ENCODE data around the gene RANBP17. TPM values are rescaled to one million over a fixed set of nuclear protein-coding genes. Genes with fewer than 3 reads are reported as not detected.

Gene RANBP17
- 10 to 100 TPM; 26.6 to 28.0 TPM for total RNA-seq
- polyA plus RNA-seq (2013, experiment 1 of 2): 10.4 TPM
- polyA plus RNA-seq (2013, experiment 2 of 2): 13.1 TPM
- long read RNA-seq, experiment 1, partial matches to known transcripts: 2 of 5 reads
- long read RNA-seq, experiment 1, other reads (novel, unspliced or antisense): 3 of 5 reads
- long read RNA-seq, experiment 2, partial matches to known transcripts: 7 of 22 reads
- long read RNA-seq, experiment 2, other reads (novel, unspliced or antisense): 15 of 22 reads
- long read RNA-seq, experiment 3, full-length matches to known transcripts: 16 of 45 reads
- long read RNA-seq, experiment 3, partial matches to known transcripts: 11 of 45 reads
- long read RNA-seq, experiment 3, other reads (novel, unspliced or antisense): 18 of 45 reads
- long read RNA-seq, experiment 4, partial matches to known transcripts: 0 of 5 reads
- long read RNA-seq, experiment 4, other reads (novel, unspliced or antisense): 2 of 5 reads

GRCh38 chr5:170861917-170862766 lies at the start of gene RANBP17:
TSS of gene RANBP17 (plus strand) at chr5:170862018.
- Mint-ChIP-seq H3K27me3 (ENCODE audit: insufficient read depth) (peaks cover 15% of the 10 kb centered on the region), H3K4me1 (peaks cover 25% of the 10 kb centered on the region), H3K36me3 (ENCODE audit: low read depth) (peaks cover 16% of the 10 kb centered on the region), H3K9me3 (peaks cover 17% of the 10 kb centered on the region), H3K27ac (peak within 1 kb of the TSS; percentile 82), H3K4me3 (peak within 1 kb of the TSS; percentile 75)
- Histone ChIP-seq H3K27ac (ENCODE audit: low read depth, low read length) (peak within 1 kb of the TSS; percentile 57), H3K4me3 (ENCODE audit: low read length) (peak within 1 kb of the TSS; percentile 90), H3K4me1 (ENCODE audit: control insufficient read depth, insufficient read depth, low read length) (peaks cover 6% of the 10 kb centered on the region), H3K9ac (ENCODE audit: extremely low read depth, low read length, poor library complexity, severe bottlenecking) (peak within 1 kb of the TSS; percentile 67), H3K9me3 (ENCODE audit: control insufficient read depth, low read length) (peaks cover 20% of the 10 kb centered on the region), H3K27me3 (ENCODE audit: control insufficient read depth, insufficient read depth, low read length, poor library complexity, severe bottlenecking) (no peaks in the 10 kb centered on the region), H3K36me3 (ENCODE audit: control insufficient read depth, insufficient read depth, low read length) (no peaks in the 10 kb centered on the region)
- 0% methylated on average over 39 to 102 of the region's 102 CpGs for WGBS, 2 experiments (ENCODE audit: insufficient coverage in 1 of 2, insufficient read length in 1 of 2)
- DNase-seq: peak; percentile 85
- no peak for TF ChIP-seq CTCF (conservative IDR thresholded peaks at IDR 0.05)

- no peak overlapping the region for H3K9ac ChIP-seq (ENCODE audit: extremely low read depth, low read length, poor library complexity, severe bottlenecking)
- H3K4me1 Mint-ChIP-seq: no peaks in the 10 kb centered on the region
- TF ChIP-seq CTCF (conservative IDR thresholded peaks at IDR 0.05): no peak
- no peak overlapping the region for H3K27ac Mint-ChIP-seq
- no peaks in the 10 kb centered on the region for H3K4me1 ChIP-seq (ENCODE audit: control insufficient read depth, insufficient read depth, low read length)
- no peaks in the 10 kb centered on the region for H3K27me3 ChIP-seq (ENCODE audit: control insufficient read depth, insufficient read depth, low read length, poor library complexity, severe bottlenecking)
- no peaks in the 10 kb centered on the region for H3K36me3 ChIP-seq (ENCODE audit: control insufficient read depth, insufficient read depth, low read length)
- H3K9me3 ChIP-seq (ENCODE audit: control insufficient read depth, low read length): no peaks in the 10 kb centered on the region
- no peaks in the 10 kb centered on the region for H3K36me3 Mint-ChIP-seq (ENCODE audit: low read depth)
- H3K27me3 Mint-ChIP-seq (ENCODE audit: insufficient read depth): no peaks in the 10 kb centered on the region
- 95 to 98% methylated on average over 5 of the region's 5 CpGs for WGBS, 2 experiments (ENCODE audit: insufficient coverage in 1 of 2, insufficient read length in 1 of 2)
- no peak for DNase-seq
- H3K27ac ChIP-seq (ENCODE audit: low read depth, low read length): no peak overlapping the region
- no peak overlapping the region for H3K4me3 Mint-ChIP-seq
- no peaks in the 10 kb centered on the region for H3K9me3 Mint-ChIP-seq
- no peak overlapping the region for H3K4me3 ChIP-seq (ENCODE audit: low read length)
Observed at GRCh38 chr5:170813231-170813630, 48.6 kb upstream of the RANBP17 start.

GRCh38 chr5:170817195-170817594 lies 44.6 kb upstream of the RANBP17 start:
- no peaks in the 10 kb centered on the region for H3K36me3 Mint-ChIP-seq (ENCODE audit: low read depth)
- no peak for TF ChIP-seq CTCF (conservative IDR thresholded peaks at IDR 0.05)
- H3K4me3 Mint-ChIP-seq: no peak overlapping the region
- Histone ChIP-seq H3K27ac (ENCODE audit: low read depth, low read length) (no peak overlapping the region), H3K9ac (ENCODE audit: extremely low read depth, low read length, poor library complexity, severe bottlenecking) (no peak overlapping the region), H3K4me3 (ENCODE audit: low read length) (no peak overlapping the region), H3K27me3 (ENCODE audit: control insufficient read depth, insufficient read depth, low read length, poor library complexity, severe bottlenecking) (no peaks in the 10 kb centered on the region), H3K9me3 (ENCODE audit: control insufficient read depth, low read length) (no peaks in the 10 kb centered on the region), H3K4me1 (ENCODE audit: control insufficient read depth, insufficient read depth, low read length) (no peaks in the 10 kb centered on the region), H3K36me3 (ENCODE audit: control insufficient read depth, insufficient read depth, low read length) (no peaks in the 10 kb centered on the region)
- no peaks in the 10 kb centered on the region for H3K4me1 Mint-ChIP-seq
- H3K9me3 Mint-ChIP-seq: no peaks in the 10 kb centered on the region
- no peaks in the 10 kb centered on the region for H3K27me3 Mint-ChIP-seq (ENCODE audit: insufficient read depth)
- DNase-seq: no peak
- H3K27ac Mint-ChIP-seq: no peak overlapping the region
- 91 to 94% methylated on average over 3 of the region's 3 CpGs for WGBS, 2 experiments (ENCODE audit: insufficient coverage in 1 of 2, insufficient read length in 1 of 2)
